Measurements from ENCODE around the gene VCL.
"Not testable (repeated sequence)": the region's sequence is repeated elsewhere in the genome, so short reads cannot be mapped to it uniquely, and the experiment has no call there.

The VCL gene

DNA sequence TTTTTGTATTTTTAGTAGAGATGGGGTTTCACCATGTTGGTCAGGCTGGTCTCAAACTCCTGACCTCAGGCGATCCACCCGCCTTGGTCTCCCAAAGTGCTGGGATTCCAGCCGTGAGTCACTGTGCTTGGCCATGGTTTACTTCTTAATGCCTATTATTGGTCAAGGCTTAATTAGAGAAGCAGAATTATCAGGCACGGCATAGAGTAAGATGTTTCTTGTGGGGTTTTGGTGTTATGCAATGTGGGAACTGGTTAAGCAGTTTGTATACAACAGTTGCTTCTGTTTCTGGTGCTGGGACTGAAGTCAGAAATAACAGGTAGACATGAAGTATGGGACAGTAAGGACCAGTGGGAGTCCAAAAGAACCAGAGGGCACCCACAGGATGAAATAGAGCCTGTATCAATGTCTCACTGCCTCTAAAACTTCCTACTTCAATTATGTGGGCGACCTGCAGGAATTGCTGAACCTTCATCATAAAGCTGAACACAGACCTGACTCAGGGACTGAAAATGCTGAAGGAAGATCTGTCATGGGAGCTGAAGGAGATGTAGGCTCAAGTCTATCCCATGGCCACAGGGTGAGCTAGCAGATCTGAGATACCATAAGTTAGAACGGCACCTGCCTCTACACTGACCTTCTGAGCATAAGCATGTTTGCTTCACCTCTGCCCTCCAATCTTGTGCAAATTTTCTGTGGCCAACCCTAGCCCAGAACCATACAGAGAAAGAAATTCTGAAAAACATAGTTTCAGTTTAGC lies 38.3 kb upstream of the VCL start:
- H3K27ac ChIP-seq = no peak overlapping the region
- no peaks in the 10 kb centered on the region for H3K36me3 ChIP-seq (ENCODE audit: insufficient read depth, low read length)
- TF ChIP-seq EZH2 (IDR thresholded peaks at IDR 0.05) = no peak
- no peak for TF ChIP-seq POLR2AphosphoS5 (IDR thresholded peaks at IDR 0.05; ENCODE audit: borderline replicate concordance, low read depth, low read length)
- no peak for TF ChIP-seq FOXP2 (optimal IDR thresholded peaks at IDR 0.05; ENCODE audit: control extremely low read depth, extremely low read length, insufficient read depth)
- H3K9me3 ChIP-seq (ENCODE audit: low read depth, low read length) = no peaks in the 10 kb centered on the region
- no peak for DNase-seq (ENCODE audit: low read depth, low spot score)
- H3K9ac ChIP-seq (ENCODE audit: insufficient read length) = no peak overlapping the region
- H3K4me3 ChIP-seq = no peak overlapping the region

DNA sequence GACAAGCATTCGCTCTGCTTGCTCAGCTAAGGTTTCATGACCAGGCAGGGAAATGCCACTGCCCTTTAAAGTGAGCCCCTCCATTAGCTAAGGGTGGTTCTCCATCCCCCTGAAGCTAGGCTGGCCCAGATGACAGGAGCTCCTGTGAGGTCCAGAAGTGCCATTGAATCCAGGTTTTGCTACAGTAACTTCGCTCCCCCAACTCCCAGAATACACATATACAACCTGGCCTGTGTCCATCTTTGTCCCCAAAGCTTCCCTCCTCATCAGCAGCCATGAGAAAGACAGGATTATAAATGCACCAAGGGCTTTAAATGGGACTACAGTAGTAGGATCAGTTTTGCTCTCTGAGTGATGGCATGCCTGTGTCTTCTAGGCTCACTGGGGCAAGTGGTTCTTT lies 35.5 kb upstream of the VCL start:
- no peaks in the 10 kb centered on the region for H3K9me3 ChIP-seq (ENCODE audit: low read depth, low read length)
- no peak for DNase-seq (ENCODE audit: low read depth, low spot score)
- TF ChIP-seq POLR2AphosphoS5 (IDR thresholded peaks at IDR 0.05; ENCODE audit: borderline replicate concordance, low read depth, low read length) (no peak), FOXP2 (optimal IDR thresholded peaks at IDR 0.05; ENCODE audit: control extremely low read depth, extremely low read length, insufficient read depth) (no peak), EZH2 (IDR thresholded peaks at IDR 0.05) (no peak)
- H3K4me3 ChIP-seq = no peak overlapping the region
- H3K27ac ChIP-seq = no peak overlapping the region
- H3K9ac ChIP-seq (ENCODE audit: insufficient read length) = no peak overlapping the region
- H3K36me3 ChIP-seq (ENCODE audit: insufficient read depth, low read length) = no peaks in the 10 kb centered on the region

DNA sequence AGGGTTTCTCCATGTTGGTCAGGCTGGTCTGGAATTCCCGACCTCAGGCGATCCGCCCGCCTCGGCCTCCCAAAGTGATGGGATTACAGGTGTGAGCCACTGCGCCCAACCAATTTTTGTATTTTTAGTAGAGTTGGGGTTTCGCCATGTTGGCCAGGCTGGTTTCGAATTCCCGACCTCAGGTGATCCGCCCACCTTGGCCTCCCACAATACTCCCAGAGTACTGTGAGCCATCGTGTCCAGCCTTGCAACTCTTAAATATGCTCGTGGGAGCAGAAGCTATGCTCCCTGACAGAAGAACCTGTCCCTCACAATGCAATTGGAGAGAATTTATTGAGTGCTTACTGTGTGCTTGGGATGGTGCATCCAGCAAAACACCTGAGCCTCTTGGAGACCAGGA lies 34.4 kb upstream of the VCL start:
- not testable (repeated sequence) for H3K9ac ChIP-seq (ENCODE audit: insufficient read length); H3K36me3 ChIP-seq (ENCODE audit: insufficient read depth, low read length); DNase-seq (ENCODE audit: low read depth, low spot score); H3K27ac ChIP-seq; H3K9me3 ChIP-seq (ENCODE audit: low read depth, low read length); H3K4me3 ChIP-seq

DNA sequence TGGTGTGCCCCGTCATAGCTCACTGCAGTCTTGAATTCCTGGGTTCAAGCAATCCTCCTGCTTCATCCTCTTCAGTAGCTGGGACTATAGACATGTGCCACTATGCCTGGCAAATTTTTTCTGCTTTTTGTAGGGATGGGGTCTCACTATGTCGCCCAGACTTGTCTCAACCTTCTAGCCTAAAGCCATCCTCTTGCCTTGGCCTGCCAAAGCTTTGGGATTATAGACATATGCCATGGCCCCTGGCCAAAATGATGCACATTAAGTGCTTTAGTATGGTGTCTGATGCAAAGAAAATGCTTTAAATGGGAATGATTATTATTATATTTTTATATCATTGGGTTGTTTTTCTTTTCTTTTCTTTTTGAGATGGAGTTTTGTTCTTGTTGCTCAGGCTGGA lies 33.2 kb upstream of the VCL start:
- Histone ChIP-seq H3K9ac (ENCODE audit: insufficient read length) (no peak overlapping the region), H3K36me3 (ENCODE audit: insufficient read depth, low read length) (no peaks in the 10 kb centered on the region), H3K4me3 (no peak overlapping the region), H3K27ac (no peak overlapping the region), H3K9me3 (ENCODE audit: low read depth, low read length) (no peaks in the 10 kb centered on the region)
- no peak for DNase-seq (ENCODE audit: low read depth, low spot score)
- no peak for TF ChIP-seq POLR2AphosphoS5 (IDR thresholded peaks at IDR 0.05; ENCODE audit: borderline replicate concordance, low read depth, low read length)
- no peak for TF ChIP-seq FOXP2 (optimal IDR thresholded peaks at IDR 0.05; ENCODE audit: control extremely low read depth, extremely low read length, insufficient read depth)
- TF ChIP-seq EZH2 (IDR thresholded peaks at IDR 0.05) = no peak

DNA sequence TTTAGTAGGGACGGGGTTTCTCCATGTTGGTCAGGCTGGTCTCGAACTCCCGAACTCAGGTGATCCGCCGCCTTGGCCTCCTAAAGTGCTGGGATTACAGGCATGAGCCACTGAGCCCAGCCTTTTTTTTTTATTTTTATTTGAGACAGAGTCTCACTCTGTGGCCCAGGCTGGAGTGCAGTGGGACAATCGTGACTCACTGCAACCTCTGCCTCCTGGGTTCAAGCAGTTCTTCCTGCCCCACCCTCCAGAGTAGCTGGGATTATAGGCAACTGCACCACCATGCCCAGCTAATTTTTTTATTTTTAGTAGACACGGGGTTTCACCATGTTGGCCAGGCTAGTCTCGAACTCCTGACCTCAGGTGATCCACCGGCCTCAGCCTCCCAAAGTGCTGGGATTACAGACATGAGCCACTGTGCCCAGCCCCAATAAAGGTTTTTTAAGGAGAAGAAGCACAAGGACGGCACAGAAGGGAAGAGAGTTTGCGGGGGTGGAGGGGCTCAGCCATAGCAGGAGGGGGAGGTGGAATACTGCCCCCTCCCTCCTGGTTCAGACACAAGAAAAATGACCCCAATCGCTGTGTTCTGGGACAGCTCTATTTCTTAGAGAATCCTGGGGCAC lies 32.5 kb upstream of the VCL start:
- not testable (repeated sequence) for H3K9me3 ChIP-seq (ENCODE audit: low read depth, low read length)

DNA sequence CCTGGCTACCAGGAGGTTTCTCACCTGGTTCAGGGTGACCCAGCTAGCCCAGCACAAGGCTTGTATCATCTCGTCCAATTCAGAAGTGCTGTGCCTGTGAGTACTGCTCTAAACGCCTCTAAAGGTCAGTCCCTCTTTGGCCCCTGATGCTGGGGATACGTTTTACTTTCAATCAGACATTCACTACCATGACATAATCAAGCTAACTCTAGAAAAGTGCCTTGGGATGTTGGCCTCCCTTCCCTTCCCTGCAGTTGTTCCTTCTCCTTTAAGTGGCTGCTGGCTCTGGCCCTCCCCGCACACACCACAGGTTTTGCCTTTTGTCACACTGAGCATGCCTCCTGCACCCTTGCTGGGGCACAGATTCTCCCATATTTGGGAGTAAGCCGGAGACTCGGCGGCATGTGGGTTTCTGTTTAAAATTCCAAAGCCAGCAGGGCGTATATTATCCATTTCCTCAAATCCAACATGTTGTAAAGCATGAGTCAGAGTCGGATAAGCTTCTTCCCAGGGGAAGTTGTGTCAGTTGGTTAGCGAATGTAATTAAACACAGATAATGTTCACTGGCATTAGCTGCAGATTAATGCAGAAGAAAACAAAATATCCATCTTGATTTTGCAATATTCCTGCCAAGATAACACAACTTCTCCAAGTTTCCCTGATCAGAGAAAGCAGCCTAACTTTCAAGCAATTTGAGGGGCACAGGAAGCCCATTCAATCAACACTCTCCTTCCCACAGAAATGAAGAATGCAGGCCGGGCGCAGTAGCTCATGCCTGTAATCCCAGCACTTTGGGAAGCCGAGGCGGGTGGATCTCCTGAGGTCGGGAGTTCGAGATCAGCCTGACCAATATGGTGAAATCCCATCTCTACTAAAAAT lies 31.8 kb upstream of the VCL start:
- TF ChIP-seq EZH2 (IDR thresholded peaks at IDR 0.05) (no peak), FOXP2 (optimal IDR thresholded peaks at IDR 0.05; ENCODE audit: control extremely low read depth, extremely low read length, insufficient read depth) (peak; percentile 75), POLR2AphosphoS5 (IDR thresholded peaks at IDR 0.05; ENCODE audit: borderline replicate concordance, low read depth, low read length) (peak; percentile 25; the same call in 1 of the 2 replicates)
- H3K27ac ChIP-seq = peak overlapping the region; percentile 91
- peak overlapping the region; percentile 39 for H3K4me3 ChIP-seq
- H3K36me3 ChIP-seq (ENCODE audit: insufficient read depth, low read length) = no peaks in the 10 kb centered on the region
- peak; percentile 94 for DNase-seq (ENCODE audit: low read depth, low spot score)
- H3K9me3 ChIP-seq (ENCODE audit: low read depth, low read length) = no peaks in the 10 kb centered on the region
- H3K9ac ChIP-seq (ENCODE audit: insufficient read length) = peak overlapping the region; percentile 69

More for the DNA sequence above, 32.5 kb upstream of the VCL start:
- not testable (repeated sequence) for H3K36me3 ChIP-seq (ENCODE audit: insufficient read depth, low read length); DNase-seq (ENCODE audit: low read depth, low spot score)
- Histone ChIP-seq H3K9ac (ENCODE audit: insufficient read length) (peak overlapping the region; percentile 69), H3K27ac (peak overlapping the region; percentile 91), H3K4me3 (peak overlapping the region; percentile 39; the same call in 1 of the 2 replicates)

DNA sequence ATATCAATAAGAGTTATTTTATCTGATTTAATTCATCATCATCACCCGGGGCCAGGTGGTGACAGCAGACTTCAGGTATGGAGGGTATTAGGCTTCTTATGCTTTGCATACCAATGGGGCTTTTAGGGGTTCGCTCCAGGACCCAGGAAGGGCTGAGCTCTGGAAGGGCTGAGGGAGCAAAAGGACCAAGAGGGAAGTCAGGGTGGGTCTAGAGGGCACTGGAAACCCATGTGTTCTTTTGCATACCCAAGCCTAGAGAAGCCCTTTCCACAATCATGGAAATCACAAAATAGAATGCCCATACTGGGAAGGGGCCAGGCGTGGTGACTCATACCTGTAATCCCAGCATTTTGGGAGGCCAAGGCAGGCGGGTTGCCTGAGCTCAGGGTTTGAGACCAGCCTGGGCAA lies 30.9 kb upstream of the VCL start:
- DNase-seq (ENCODE audit: low read depth, low spot score) = no peak
- H3K9ac ChIP-seq (ENCODE audit: insufficient read length) = no peak overlapping the region
- no peaks in the 10 kb centered on the region for H3K9me3 ChIP-seq (ENCODE audit: low read depth, low read length)
- no peak overlapping the region; the same call in 1 of the 2 replicates for H3K27ac ChIP-seq
- TF ChIP-seq POLR2AphosphoS5 (IDR thresholded peaks at IDR 0.05; ENCODE audit: borderline replicate concordance, low read depth, low read length) (no peak), FOXP2 (optimal IDR thresholded peaks at IDR 0.05; ENCODE audit: control extremely low read depth, extremely low read length, insufficient read depth) (no peak), EZH2 (IDR thresholded peaks at IDR 0.05) (no peak)
- no peaks in the 10 kb centered on the region for H3K36me3 ChIP-seq (ENCODE audit: insufficient read depth, low read length)
- H3K4me3 ChIP-seq = no peak overlapping the region

DNA sequence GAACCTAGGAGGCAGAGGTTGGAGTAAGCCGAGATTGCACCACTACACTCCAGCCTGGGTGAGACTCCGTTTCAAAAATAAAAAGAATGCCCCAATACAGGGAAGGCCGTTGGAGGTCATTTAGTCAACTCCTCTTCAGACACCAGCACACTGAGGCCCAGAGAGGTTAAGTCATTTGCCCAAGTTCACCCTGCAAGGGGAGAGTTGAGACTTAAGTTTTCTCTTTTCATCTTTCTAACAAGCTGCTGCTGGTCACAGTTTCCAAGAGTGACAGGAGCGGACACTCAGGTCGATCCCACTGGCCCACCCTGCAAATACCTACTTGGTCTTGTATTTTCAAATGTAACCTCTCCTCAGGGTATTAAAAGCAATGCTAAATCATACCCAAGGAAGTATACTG lies 30.4 kb upstream of the VCL start:
- H3K27ac ChIP-seq = no peak overlapping the region
- no peak overlapping the region for H3K4me3 ChIP-seq
- TF ChIP-seq FOXP2 (optimal IDR thresholded peaks at IDR 0.05; ENCODE audit: control extremely low read depth, extremely low read length, insufficient read depth) (no peak), EZH2 (IDR thresholded peaks at IDR 0.05) (no peak), POLR2AphosphoS5 (IDR thresholded peaks at IDR 0.05; ENCODE audit: borderline replicate concordance, low read depth, low read length) (no peak)
- H3K9ac ChIP-seq (ENCODE audit: insufficient read length) = no peak overlapping the region
- no peak for DNase-seq (ENCODE audit: low read depth, low spot score)
- no peaks in the 10 kb centered on the region for H3K36me3 ChIP-seq (ENCODE audit: insufficient read depth, low read length)
- H3K9me3 ChIP-seq (ENCODE audit: low read depth, low read length) = no peaks in the 10 kb centered on the region

Measured in SK-N-MC (cell line).